ENCODE results near the gene POLR1C. TPM values are rescaled to one million over a fixed set of nuclear protein-coding genes. Genes with fewer than 3 reads are reported as not detected.

The POLR1C gene
- total RNA-seq, 1 donor from 2014 or later: 75.6 TPM

DNA sequence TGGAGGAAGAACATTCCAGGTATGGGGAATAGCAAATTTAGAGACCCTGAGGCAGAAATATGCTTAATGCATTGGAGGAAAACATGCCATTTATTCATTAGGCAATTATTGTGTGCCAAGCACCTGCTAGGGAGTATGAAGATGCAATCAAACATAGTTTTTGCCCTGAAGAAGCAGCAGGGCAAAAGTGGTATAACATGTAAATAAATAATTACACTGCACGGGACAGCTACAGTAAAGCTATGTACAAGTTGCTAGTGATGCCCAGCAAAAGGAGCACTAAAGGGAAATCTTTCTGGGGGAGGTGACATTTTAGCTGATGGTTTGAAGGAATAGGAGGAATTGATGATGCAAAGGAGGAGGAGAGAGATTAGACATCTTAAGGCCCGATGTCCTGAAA, 40.1 kb upstream of the POLR1C start:
- Mint-ChIP-seq H3K27me3 (no peaks in the 10 kb centered on the region), H3K9me3 (no peaks in the 10 kb centered on the region), H3K4me1 (peaks cover 39% of the 10 kb centered on the region), H3K4me3 (peak overlapping the region; percentile 96), H3K36me3 (ENCODE audit: low read depth) (peaks cover 8% of the 10 kb centered on the region), H3K27ac (peak overlapping the region; percentile 94)
- ChIA-PET CTCF (interaction anchor here (1.1 to 1.3 kb wide), 3 partner anchors 22 to 29 kb away, joined by 3 to 5 read pairs (median 4); partner anchors contain the start of gene DLK2), POLR2A (interaction anchor here (0.6 to 2.5 kb wide), 20 partner anchors 10 to 586 kb away, joined by 3 to 15 read pairs (median 5); partner anchors contain the start of genes ABCC10, DLK2, DNPH1 and LRRC73)
- TF ChIP-seq, protein P1, sequence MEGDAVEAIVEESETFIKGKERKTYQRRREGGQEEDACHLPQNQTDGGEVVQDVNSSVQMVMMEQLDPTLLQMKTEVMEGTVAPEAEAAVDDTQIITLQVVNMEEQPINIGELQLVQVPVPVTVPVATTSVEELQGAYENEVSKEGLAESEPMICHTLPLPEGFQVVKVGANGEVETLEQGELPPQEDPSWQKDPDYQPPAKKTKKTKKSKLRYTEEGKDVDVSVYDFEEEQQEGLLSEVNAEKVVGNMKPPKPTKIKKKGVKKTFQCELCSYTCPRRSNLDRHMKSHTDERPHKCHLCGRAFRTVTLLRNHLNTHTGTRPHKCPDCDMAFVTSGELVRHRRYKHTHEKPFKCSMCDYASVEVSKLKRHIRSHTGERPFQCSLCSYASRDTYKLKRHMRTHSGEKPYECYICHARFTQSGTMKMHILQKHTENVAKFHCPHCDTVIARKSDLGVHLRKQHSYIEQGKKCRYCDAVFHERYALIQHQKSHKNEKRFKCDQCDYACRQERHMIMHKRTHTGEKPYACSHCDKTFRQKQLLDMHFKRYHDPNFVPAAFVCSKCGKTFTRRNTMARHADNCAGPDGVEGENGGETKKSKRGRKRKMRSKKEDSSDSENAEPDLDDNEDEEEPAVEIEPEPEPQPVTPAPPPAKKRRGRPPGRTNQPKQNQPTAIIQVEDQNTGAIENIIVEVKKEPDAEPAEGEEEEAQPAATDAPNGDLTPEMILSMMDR (IDR thresholded peaks at IDR 0.05): no peak
- intact Hi-C loops (cut with micrococcal nuclease): loop anchor here (1.0 to 2.0 kb wide), 8 partner anchors 21 to 306 kb away; partner anchors contain the start of genes ABCC10, DLK2, POLH and POLR1C
- ATAC-seq (ENCODE audit: low read depth): no peak
- DNase-seq: no peak

DNA sequence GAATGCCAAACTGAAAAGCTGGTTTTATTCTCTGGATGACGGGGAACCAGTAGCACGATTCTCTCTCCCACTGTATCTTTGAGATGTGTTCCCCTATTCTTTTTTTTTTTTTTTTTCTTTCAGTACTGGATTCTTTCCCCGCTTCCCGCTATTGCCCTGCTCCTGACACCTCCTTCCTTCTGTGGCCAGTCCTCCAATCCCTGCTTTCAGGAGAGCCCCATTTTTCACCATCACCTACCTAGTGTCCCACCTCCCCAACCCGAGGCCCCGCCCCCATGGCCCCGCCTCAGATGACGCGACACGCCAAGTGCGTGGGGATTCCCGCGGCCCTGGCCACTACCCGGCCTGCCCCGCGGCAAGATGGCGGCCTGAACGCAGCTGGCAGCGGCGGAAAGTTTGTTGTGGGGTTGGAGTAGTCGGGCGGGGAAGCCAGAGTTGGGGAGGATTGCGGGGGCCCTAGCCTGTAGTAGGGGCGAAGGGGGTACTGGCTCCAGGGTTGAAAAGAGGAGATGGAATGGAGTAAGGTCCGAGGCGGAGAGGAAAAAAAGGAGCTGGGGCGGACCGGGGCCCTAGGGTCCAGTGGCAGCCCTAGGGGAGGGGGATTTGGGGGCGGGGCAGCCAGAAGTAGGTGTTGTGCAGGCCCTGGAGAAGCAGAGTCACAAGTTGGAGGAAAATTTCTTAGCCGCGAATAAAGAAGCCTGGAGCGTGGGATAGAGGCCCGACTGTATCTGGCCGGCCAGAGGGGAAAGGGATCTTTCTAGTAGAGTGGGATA, 39.5 kb upstream of the POLR1C start, which contains the start of gene TJAP1:
Gene TJAP1 (plus strand): TSS at position 336 of the 773 bp plus-strand sequence. CDS start 21,432 bp downstream, outside the sequence.
- H3K9me3 Mint-ChIP-seq: no peaks in the 10 kb centered on the region
- H3K27ac Mint-ChIP-seq: peak within 1 kb of the TSS; percentile 94
- TF ChIP-seq, protein P1 (IDR thresholded peaks at IDR 0.05): no peak
- ATAC-seq (ENCODE audit: low read depth): peak; percentile 100
- peak; percentile 98 for DNase-seq
- intact Hi-C loops (cut with micrococcal nuclease): loop anchor here (1.0 to 2.0 kb wide), 8 partner anchors 22 to 307 kb away; partner anchors contain the start of genes ABCC10, DLK2, POLH and POLR1C
- CTCF ChIA-PET: interaction anchor here (1.1 to 1.3 kb wide), 3 partner anchors 22 to 28 kb away, joined by 3 to 5 read pairs (median 4); partner anchors contain the start of gene DLK2
- POLR2A ChIA-PET: interaction anchor here (0.6 to 2.5 kb wide), 31 partner anchors 9 to 787 kb away, joined by 3 to 15 read pairs (median 4); partner anchors contain the start of genes ABCC10, CNPY3, DLK2 and DNPH1
- peak within 1 kb of the TSS; percentile 96 for H3K4me3 Mint-ChIP-seq
- H3K4me1 Mint-ChIP-seq: peaks cover 41% of the 10 kb centered on the region
- no peaks in the 10 kb centered on the region for H3K27me3 Mint-ChIP-seq
- peaks cover 13% of the 10 kb centered on the region for H3K36me3 Mint-ChIP-seq (ENCODE audit: low read depth)

DNA sequence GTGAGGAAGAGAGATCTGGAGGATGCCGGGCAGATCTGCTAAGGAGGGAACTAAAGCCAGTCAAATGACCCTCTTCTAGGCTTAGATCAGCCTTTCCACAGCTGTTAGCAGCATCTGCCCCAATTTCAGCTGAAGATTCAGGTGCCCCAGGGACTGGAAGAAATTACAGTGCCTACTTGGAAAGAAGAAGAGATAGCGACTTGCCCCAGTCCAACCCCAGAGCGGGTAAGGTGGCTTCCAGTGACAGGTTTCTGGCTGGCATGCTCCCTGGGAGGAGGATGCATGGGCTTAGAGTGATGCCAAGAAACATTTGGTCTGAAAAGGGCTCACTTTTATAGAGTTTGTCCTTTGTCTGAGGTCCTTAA, 38.9 kb upstream of the POLR1C start:
- H3K9me3 Mint-ChIP-seq: no peaks in the 10 kb centered on the region
- no peaks in the 10 kb centered on the region for H3K27me3 Mint-ChIP-seq
- peak overlapping the region; percentile 96 for H3K4me3 Mint-ChIP-seq
- H3K27ac Mint-ChIP-seq: peak overlapping the region; percentile 94
- ATAC-seq (ENCODE audit: low read depth) (no peak), DNase-seq (no peak)
- peaks cover 14% of the 10 kb centered on the region for H3K36me3 Mint-ChIP-seq (ENCODE audit: low read depth)
- CTCF ChIA-PET: interaction anchor here (1.1 to 1.3 kb wide), 3 partner anchors 23 to 28 kb away, joined by 3 to 5 read pairs (median 4); partner anchors contain the start of gene DLK2
- intact Hi-C loops (cut with micrococcal nuclease): no loop called here
- TF ChIP-seq, protein P1 (IDR thresholded peaks at IDR 0.05): no peak
- POLR2A ChIA-PET: interaction anchor here (0.6 to 2.5 kb wide), 23 partner anchors 8 to 787 kb away, joined by 3 to 15 read pairs (median 4); partner anchors contain the start of genes ABCC10, CNPY3, DLK2 and DNPH1
- peaks cover 42% of the 10 kb centered on the region for H3K4me1 Mint-ChIP-seq

DNA sequence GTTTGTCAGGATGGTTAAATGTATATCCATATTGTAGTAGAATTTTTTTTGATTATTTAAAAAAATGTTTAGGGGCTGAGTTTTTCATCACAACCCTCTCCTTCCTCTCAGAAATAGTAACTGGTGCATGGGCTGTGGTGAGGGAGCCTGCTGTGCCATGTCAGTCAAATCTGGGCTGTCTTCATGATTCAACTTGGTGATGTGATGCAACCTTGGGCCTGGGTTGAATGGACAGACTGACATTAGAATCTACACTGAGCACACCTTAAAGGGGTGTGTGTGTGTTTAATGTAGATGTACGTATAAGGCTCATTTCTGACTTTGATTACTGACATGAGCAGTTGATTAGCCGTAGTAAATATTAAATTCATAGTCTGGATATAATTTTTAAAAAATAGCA, 35.8 kb upstream of the POLR1C start:
- Mint-ChIP-seq H3K36me3 (ENCODE audit: low read depth) (peaks cover 26% of the 10 kb centered on the region), H3K27me3 (no peaks in the 10 kb centered on the region), H3K4me3 (no peak overlapping the region), H3K4me1 (peaks cover 44% of the 10 kb centered on the region), H3K9me3 (no peaks in the 10 kb centered on the region), H3K27ac (no peak overlapping the region)
- CTCF ChIA-PET: no interaction called here
- intact Hi-C loops (cut with micrococcal nuclease): no loop called here
- no peak for DNase-seq
- ATAC-seq (ENCODE audit: low read depth): no peak
- TF ChIP-seq, protein P1 (IDR thresholded peaks at IDR 0.05): no peak
- POLR2A ChIA-PET: no interaction called here

All from activated B cell treated with CpG ODN at 0.5 μM for 24 hours (primary cell).